ENCODE results near the gene NADSYN1.

The NADSYN1 gene

GRCh38 chr11:71442123-71442522 is 10.9 kb upstream of the NADSYN1 start:
- no peak for TF ChIP-seq CTCF (conservative IDR thresholded peaks at IDR 0.05)
- H3K27ac ChIP-seq: no peak overlapping the region

DNA sequence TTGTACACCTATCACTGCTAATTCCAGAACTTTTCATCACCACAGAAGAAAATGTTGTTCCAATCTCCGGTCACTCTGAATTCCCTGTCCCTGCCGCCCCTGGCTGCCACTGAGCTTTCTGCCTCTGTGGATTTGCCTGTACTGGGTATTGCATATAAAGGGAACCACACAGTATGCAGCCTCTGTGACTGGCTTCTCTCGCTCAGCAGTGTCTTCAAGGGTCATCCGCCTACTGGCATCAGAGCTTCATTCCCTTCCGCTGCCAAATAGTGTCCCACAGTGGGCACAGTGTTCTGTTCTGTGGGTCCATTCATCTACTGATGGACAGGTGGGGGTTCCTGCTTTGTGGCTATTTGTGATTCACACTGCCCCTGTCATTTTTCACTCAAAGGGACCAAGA is 10.1 kb upstream of the NADSYN1 start:
- H3K27ac ChIP-seq: no peak overlapping the region
- TF ChIP-seq CTCF (conservative IDR thresholded peaks at IDR 0.05): no peak

- no peak overlapping the region for H3K27ac ChIP-seq
- TF ChIP-seq CTCF (conservative IDR thresholded peaks at IDR 0.05): no peak
Measured at GRCh38 chr11:71443736-71444445, 9.1 kb upstream of the NADSYN1 start.

- H3K27ac ChIP-seq: no peak overlapping the region
- TF ChIP-seq CTCF (conservative IDR thresholded peaks at IDR 0.05): no peak
Measured at GRCh38 chr11:71444811-71445210, 8.2 kb upstream of the NADSYN1 start.

- no peak for TF ChIP-seq CTCF (conservative IDR thresholded peaks at IDR 0.05)
- no peak overlapping the region for H3K27ac ChIP-seq
Measured at GRCh38 chr11:71446150-71446549, 6.9 kb upstream of the NADSYN1 start.

DNA sequence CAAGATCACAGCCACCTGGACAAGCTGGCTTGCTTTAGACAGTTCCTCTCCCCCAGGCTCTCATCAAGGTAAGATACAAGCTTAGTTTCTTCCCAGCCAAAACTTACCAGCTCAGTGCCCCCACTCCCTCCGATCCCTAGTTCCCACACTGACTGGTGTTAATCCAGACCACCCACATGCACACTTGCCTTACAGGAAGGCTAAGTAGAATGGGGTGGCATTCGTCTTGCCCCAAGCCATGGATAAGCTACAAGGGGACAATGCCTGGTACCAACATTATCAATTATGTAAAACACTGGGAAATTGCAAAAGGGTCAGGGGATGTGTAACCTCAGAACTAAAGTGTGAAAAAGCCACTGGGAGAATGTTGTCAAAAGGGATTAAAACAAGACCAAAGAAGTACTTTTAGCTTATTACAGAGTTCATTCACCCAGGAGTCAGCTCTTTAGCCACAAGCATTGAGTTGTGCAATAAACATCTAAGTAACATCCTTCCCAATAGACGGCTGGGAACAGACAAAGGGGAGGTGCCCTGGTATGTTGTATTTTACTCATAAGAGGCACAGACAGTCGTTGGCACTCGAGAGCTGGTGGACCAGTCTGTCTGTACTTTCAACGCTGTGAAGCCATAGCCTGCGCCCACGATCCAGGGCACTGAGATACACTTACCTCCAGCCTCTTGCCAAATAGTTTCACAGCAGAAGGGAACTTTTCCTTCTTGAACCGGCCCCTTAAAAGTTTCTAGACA is 5.9 kb upstream of the NADSYN1 start:
- H3K27ac ChIP-seq: peak overlapping the region; percentile 98
- TF ChIP-seq CTCF (conservative IDR thresholded peaks at IDR 0.05): no peak

GRCh38 chr11:71447791-71448256 is 5.2 kb upstream of the NADSYN1 start:
- TF ChIP-seq CTCF (conservative IDR thresholded peaks at IDR 0.05): no peak; the same call in 1 of the 2 replicates
- peak overlapping the region; percentile 98 for H3K27ac ChIP-seq
